TTC549 (cell line): ENCODE measurements around the gene P3H4.
"Not testable (repeated sequence)": the region's sequence is repeated elsewhere in the genome, so short reads cannot be mapped to it uniquely, and the experiment has no call there.

ENCODE experiments used
- FAIRE-seq: peaks from 2 replicates; lab custom pipeline; 2012; peaks lifted over from hg19 to GRCh38; lab: Jason Lieb, UNC

P3H4 gene

GRCh38 chr17:41792845-41793783, 18.6 kb downstream of the P3H4 start:
- FAIRE-seq, result no peak

GRCh38 chr17:41787021-41787418, 24.7 kb downstream of the P3H4 start:
- no peak for FAIRE-seq

GRCh38 chr17:41786227-41787020, 25.3 kb downstream of the P3H4 start, which contains the start of gene JUP:
TSS of gene JUP (minus strand) at chr17:41786711. CDS start at chr17:41771854, 14,857 bp downstream.
- FAIRE-seq, result peak; percentile 97

DNA sequence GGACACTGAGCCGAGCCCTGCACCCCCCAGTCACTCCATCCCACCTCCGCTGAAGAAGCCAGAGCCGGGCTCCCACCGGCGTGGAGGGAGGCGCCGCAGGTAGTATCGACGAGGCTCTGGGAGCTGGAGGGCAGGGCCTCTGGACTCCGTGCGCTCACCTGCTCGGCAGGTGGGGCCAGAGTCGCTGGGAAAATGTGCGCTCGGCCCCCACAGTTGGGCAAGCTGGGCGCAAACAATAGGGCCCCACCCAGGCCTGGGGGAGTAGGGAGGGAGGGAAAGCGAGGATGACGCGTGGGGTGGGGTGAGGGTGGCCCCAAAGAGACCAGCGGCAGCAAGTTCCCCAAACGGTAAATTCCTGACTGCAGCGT, 25.9 kb downstream of the P3H4 start:
- no peak for FAIRE-seq

GRCh38 chr17:41785091-41785858, 26.5 kb downstream of the P3H4 start:
- FAIRE-seq, result no peak

DNA sequence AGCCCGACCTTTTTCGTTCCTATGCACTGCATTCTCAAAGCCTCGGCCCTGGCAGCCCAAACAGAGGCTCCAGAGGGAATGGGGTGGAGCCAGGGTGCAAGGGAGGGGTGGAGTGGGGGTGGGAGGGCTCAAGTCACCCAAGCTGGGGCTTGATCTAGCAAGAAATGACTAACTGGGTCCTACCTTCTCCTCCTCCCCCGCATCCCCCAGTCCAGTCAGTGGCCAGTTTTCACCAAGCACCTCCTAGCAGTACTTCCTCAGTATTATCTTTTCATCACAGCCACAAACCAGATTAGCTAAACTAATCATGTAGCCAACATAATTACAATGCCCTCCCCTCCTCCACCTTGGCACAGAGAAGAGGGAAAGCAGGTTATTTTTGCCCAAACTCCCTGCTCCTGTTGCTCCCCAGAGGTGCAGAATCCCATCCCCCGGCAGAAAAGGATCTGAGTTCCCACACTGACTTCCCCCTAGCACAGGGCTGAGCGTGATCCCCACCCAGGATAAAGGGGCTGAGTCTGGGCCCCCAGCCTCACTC, 27.5 kb downstream of the P3H4 start:
- no peak for FAIRE-seq

- no peak for FAIRE-seq
These were observed 29.6 kb downstream of the P3H4 start for GRCh38 chr17:41782142-41782541.

- FAIRE-seq, result no peak
These were observed 30.2 kb downstream of the P3H4 start for GRCh38 chr17:41781404-41782110.

GRCh38 chr17:41779954-41780353, 31.8 kb downstream of the P3H4 start:
- FAIRE-seq, result no peak

- no peak for FAIRE-seq
These were observed 34.1 kb downstream of the P3H4 start for GRCh38 chr17:41777574-41778188.

DNA sequence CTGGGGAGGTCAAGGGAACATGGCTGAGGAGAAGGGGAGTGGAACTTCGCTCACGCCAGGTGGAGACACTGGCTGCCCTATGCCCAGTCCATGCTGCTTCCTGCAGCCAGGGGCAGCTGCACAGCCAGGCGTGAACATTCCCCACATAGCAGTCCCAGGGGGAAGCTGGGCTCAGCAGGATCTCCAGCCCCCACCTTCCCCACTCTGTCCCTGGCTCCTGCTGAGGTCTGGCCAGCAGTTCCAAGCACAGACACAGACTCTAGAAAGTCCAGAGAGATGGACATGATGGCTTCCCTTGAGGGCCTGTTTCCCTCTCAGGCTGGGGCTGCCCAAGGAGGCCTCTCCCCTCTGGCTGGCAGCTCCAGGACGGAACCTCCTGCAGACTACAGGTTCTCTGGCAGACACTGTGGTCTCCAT, 34.6 kb downstream of the P3H4 start:
- no peak for FAIRE-seq

- FAIRE-seq, result not testable (repeated sequence)
These were observed 35.4 kb downstream of the P3H4 start for GRCh38 chr17:41776262-41776900.

DNA sequence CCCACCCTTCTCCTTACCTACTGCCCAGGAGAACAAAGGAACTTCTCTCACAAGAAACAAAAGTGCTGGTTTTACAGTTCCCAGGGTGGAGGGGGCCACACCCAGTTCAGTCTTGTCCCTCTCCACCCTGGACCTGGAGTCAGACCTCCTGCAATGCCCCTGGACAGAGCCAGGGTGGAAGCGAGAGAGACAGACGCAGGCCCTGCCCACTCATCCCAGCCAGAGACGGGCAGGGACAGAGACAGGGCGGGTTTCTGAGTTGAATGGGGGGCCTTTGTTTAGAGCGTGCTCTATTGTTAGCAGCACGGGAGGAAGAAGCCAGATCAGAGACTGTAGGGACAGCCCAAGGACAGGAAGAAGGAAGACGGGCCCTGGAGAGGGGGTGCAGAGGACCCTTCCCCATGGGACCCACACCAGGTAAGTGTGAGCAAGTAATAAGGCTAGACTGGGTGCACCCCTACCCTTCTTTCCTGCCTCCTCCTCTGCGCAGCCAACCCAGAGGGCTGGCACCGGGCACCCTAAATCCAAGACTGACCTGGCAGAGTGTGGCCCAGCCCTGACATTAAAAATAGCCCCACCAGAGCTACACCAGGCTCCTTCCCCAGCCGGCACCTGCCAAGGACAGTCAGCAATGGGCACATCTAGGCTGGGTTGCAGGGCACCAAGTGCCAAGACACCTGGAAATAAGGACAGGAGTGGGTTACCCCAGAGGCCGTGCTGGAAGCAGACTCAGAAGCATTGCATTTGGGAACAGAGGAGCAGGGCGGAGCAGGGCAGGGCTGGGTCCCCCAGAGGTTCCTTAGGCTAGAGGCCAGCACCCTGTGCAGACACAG, 36.1 kb downstream of the P3H4 start:
- FAIRE-seq, result no peak

DNA sequence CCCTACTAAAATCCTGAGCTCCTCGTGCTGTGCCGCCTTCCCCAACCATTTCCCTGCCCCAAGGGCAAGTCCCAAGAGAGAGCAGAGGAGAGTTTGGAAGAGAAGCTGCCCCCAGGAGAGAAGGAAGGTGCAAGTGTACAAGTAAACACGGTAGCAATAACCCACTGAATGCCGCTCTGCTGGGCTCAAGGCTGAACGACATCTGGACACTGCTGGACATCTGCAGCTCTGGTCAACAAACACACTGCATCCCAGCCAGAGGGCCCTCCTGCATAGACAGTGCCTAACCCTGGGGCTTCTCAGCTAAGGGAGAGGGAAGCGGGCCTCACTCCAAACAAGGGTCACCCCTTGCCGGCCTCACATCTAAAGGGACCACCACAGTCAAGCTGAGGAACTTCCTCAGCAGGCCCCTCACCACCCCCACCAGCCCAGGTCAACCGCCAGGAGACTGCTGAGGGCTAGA, 38.0 kb downstream of the P3H4 start:
- no peak for FAIRE-seq

DNA sequence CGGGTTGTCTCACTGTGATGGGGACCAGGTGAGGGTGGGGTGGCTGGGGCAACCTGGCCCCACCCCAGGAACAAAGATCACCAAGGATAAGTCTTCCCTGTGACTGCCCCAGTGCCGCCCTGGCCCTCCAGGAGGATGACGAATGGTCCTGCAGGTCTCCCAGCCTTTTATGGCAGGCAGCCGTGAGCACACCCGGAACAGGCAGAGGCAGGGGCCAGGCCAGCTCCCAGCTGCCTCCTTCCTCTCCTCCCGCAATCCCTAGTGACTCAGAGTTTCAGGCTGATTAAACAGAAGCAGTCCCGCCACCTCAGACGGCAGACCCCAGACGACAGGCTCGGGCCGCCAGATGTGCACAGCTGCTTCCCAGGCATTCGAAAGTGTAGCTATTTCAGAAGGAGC, 38.6 kb downstream of the P3H4 start:
- no peak for FAIRE-seq

DNA sequence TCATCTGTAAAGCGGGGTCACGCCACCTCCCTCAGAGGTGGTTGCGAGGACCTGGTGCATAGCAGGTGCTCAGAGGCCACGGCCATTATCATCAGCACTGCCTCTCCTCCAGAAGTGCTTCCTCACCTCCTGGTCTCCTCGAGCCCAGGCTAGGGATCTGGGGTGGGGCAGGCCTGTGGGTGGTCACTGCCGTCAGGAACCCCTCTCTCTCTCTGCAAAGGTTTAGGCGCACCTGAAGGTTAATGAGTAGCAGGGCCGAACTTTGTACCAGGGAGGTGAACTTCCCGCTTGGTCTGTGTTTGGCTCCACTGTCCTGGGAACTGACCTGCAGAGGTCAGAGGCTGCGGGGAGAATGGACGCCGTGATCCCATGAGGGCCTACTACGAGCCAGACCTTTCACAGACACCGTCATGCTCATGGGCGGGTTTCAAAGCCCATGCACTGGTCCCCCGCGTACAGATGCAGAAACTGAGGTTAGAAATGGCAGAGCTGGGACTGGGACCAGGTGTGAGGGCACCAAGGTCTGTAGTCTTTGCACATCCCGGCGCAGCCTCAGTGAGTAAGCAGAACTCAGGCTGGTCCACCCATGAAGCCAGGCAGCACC, 39.1 kb downstream of the P3H4 start:
- FAIRE-seq, result no peak

GRCh38 chr17:41772218-41772585, 39.5 kb downstream of the P3H4 start:
- no peak for FAIRE-seq

DNA sequence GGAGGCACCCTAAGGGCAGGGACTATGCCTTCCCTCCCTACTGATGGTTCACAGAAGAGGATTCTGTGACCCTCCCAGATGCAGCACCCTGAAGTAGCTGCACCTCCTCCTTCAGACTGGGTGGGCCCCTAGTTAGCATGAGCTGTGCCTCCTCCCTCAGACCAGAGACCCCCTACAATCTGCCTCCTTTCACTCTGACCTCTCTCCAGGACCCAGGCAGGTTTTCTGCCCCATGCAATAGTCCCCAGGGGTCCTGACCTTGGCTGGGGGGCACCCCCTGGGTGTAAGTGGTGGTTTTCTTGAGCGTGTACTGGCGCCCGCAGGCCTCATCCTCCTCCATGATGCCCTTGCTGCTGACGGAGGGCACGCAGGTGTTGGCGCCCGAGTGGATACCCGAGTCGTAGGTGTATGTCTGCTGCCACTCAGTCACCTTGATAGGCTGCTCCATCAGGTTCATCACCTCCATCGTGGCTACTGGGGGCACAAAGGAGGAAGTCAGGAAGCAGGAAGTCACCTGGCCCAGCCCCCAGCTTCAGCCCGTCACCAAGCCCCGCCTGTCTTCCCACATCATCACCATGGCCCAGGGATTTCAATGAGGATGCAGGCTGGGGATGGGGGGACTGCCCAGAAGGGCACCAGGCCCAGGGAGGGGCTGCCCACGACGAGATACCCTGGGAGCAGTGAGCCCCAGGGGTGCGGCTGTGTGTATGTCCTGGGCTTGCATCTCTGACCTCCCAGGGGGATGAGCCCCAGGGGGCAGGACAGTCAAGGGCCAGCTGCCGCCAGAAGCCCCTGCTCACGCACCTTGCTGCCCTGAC, 40.2 kb downstream of the P3H4 start:
- no peak for FAIRE-seq
